ENCODE measurements around the gene PRSS33.

The PRSS33 gene

DNA sequence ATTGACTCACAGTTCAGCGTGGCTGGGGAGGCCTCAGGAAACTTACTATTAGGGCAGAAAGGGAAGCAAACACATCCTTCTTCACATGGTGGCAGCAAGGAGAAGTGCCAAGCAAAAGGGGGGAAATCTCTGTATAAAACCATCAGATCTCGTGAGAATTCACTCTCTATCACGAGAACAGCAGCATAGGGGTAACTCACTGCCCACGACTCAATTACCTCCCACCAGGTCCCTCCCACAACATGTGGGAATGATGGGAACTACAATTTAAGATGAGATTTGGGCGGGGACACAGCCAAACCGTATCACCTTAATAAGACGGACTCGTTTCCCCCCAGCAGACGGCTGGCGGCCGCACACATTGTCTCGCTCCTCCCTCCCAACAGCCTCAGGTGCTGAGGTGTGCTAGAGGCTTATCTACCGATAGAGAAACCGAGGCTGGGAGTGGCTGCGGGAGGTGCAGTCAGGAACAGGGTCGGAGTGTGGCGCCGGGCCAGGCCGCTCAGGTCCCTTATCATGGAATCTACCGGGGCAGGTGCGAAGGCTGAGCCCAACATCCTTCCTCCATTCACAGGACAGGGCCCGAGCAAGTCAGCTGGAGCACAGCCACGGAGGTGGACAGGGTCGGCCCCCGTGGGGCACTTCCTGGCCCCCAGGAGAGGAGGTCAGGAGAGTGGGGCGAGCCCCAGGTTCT, 37.8 kb upstream of the PRSS33 start:
- DNase-seq (ENCODE audit: low read depth, low spot score): no peak
- H3K9me3 ChIP-seq (ENCODE audit: insufficient read depth, low read length): no peaks in the 10 kb centered on the region
- H3K4me1 ChIP-seq (ENCODE audit: insufficient read depth, insufficient read length): peaks cover 18% of the 10 kb centered on the region
- H3K4me3 ChIP-seq (ENCODE audit: insufficient read length, low read depth): no peak overlapping the region
- H3K36me3 ChIP-seq (ENCODE audit: insufficient read depth, insufficient read length, low read length): no peaks in the 10 kb centered on the region
- H3K27me3 ChIP-seq (ENCODE audit: insufficient read depth, insufficient read length): no peaks in the 10 kb centered on the region
- TF ChIP-seq ZNF274 (IDR thresholded peaks at IDR 0.05; ENCODE audit: low read depth, low read length): no peak
- TF ChIP-seq YY1 (IDR thresholded peaks at IDR 0.05; ENCODE audit: insufficient read depth, insufficient read length): no peak
- TF ChIP-seq SUZ12 (IDR thresholded peaks at IDR 0.05; ENCODE audit: extremely low read depth, insufficient read depth, insufficient read length): no peak
- H3K9ac ChIP-seq (ENCODE audit: insufficient read length, low read depth): no peak overlapping the region

DNA sequence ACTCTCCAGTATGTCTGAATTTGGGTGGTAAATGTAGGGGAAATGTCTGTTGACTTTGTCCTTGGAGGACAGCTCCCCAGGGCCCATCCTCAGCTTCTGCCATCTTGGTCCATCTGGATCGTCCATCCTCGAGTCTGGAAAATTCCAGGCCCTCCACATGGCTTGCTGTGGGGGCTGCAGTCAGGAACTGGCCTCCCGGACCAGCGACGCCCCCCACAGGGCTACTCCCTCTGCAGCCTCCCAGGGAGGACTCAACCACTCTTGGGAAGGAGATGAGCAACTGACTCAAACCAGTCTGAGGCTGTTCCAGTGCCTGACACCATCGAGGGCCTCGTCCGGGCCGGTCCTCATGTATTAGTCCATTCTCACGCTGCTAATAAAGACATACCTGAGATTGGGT, 37.3 kb upstream of the PRSS33 start:
- no peak for TF ChIP-seq YY1 (IDR thresholded peaks at IDR 0.05; ENCODE audit: insufficient read depth, insufficient read length)
- no peak for TF ChIP-seq SUZ12 (IDR thresholded peaks at IDR 0.05; ENCODE audit: extremely low read depth, insufficient read depth, insufficient read length)
- no peak for TF ChIP-seq ZNF274 (IDR thresholded peaks at IDR 0.05; ENCODE audit: low read depth, low read length)
- no peaks in the 10 kb centered on the region for H3K9me3 ChIP-seq (ENCODE audit: insufficient read depth, low read length)
- H3K36me3 ChIP-seq (ENCODE audit: insufficient read depth, insufficient read length, low read length): no peaks in the 10 kb centered on the region
- H3K9ac ChIP-seq (ENCODE audit: insufficient read length, low read depth): no peak overlapping the region
- H3K27me3 ChIP-seq (ENCODE audit: insufficient read depth, insufficient read length): no peaks in the 10 kb centered on the region
- no peak for DNase-seq (ENCODE audit: low read depth, low spot score)
- H3K4me3 ChIP-seq (ENCODE audit: insufficient read length, low read depth): no peak overlapping the region
- peaks cover 13% of the 10 kb centered on the region for H3K4me1 ChIP-seq (ENCODE audit: insufficient read depth, insufficient read length)

DNA sequence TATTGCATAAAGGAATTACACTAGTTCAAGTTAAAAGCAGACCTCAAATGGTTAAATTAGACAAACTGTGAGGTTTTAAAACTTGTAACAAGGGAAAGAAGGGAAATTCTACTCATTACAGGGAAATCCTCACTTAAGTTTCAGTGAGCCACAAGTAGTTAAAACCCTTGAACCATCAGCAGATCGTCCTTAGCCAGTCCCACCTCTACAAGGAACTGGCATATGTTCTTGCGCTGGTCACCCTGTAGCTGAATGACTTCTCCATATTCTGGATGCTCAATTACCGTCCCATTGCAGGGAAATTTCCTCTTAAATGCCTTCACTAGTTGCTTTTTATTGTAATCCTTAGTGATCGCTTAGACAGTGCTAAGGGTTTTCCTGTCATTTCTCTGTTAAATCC, 35.1 kb upstream of the PRSS33 start:
- Histone ChIP-seq H3K9me3 (ENCODE audit: insufficient read depth, low read length) (no peaks in the 10 kb centered on the region), H3K4me3 (ENCODE audit: insufficient read length, low read depth) (no peak overlapping the region), H3K4me1 (ENCODE audit: insufficient read depth, insufficient read length) (peaks cover 13% of the 10 kb centered on the region), H3K36me3 (ENCODE audit: insufficient read depth, insufficient read length, low read length) (no peaks in the 10 kb centered on the region), H3K9ac (ENCODE audit: insufficient read length, low read depth) (no peak overlapping the region), H3K27me3 (ENCODE audit: insufficient read depth, insufficient read length) (no peaks in the 10 kb centered on the region)
- DNase-seq (ENCODE audit: low read depth, low spot score): no peak
- TF ChIP-seq SUZ12 (IDR thresholded peaks at IDR 0.05; ENCODE audit: extremely low read depth, insufficient read depth, insufficient read length): no peak
- no peak for TF ChIP-seq YY1 (IDR thresholded peaks at IDR 0.05; ENCODE audit: insufficient read depth, insufficient read length)
- TF ChIP-seq ZNF274 (IDR thresholded peaks at IDR 0.05; ENCODE audit: low read depth, low read length): no peak

GRCh38 chr16:2822158-2822495, 34.8 kb upstream of the PRSS33 start:
- no peak overlapping the region for H3K9ac ChIP-seq (ENCODE audit: insufficient read length, low read depth)
- H3K4me1 ChIP-seq (ENCODE audit: insufficient read depth, insufficient read length): peaks cover 13% of the 10 kb centered on the region
- H3K9me3 ChIP-seq (ENCODE audit: insufficient read depth, low read length): no peaks in the 10 kb centered on the region
- H3K36me3 ChIP-seq (ENCODE audit: insufficient read depth, insufficient read length, low read length): no peaks in the 10 kb centered on the region
- H3K4me3 ChIP-seq (ENCODE audit: insufficient read length, low read depth): no peak overlapping the region
- TF ChIP-seq SUZ12 (IDR thresholded peaks at IDR 0.05; ENCODE audit: extremely low read depth, insufficient read depth, insufficient read length) (no peak), ZNF274 (IDR thresholded peaks at IDR 0.05; ENCODE audit: low read depth, low read length) (no peak), YY1 (IDR thresholded peaks at IDR 0.05; ENCODE audit: insufficient read depth, insufficient read length) (no peak)
- H3K27me3 ChIP-seq (ENCODE audit: insufficient read depth, insufficient read length): no peaks in the 10 kb centered on the region
- DNase-seq (ENCODE audit: low read depth, low spot score): no peak

- no peak overlapping the region for H3K4me3 ChIP-seq (ENCODE audit: insufficient read length, low read depth)
- no peak for DNase-seq (ENCODE audit: low read depth, low spot score)
- no peaks in the 10 kb centered on the region for H3K9me3 ChIP-seq (ENCODE audit: insufficient read depth, low read length)
- no peaks in the 10 kb centered on the region for H3K36me3 ChIP-seq (ENCODE audit: insufficient read depth, insufficient read length, low read length)
- H3K27me3 ChIP-seq (ENCODE audit: insufficient read depth, insufficient read length): no peaks in the 10 kb centered on the region
- TF ChIP-seq ZNF274 (IDR thresholded peaks at IDR 0.05; ENCODE audit: low read depth, low read length) (no peak), SUZ12 (IDR thresholded peaks at IDR 0.05; ENCODE audit: extremely low read depth, insufficient read depth, insufficient read length) (no peak), YY1 (IDR thresholded peaks at IDR 0.05; ENCODE audit: insufficient read depth, insufficient read length) (no peak)
- no peak overlapping the region for H3K9ac ChIP-seq (ENCODE audit: insufficient read length, low read depth)
- H3K4me1 ChIP-seq (ENCODE audit: insufficient read depth, insufficient read length): peaks cover 10% of the 10 kb centered on the region
Observed at GRCh38 chr16:2821487-2822157, 34.3 kb upstream of the PRSS33 start.

- no peak for DNase-seq (ENCODE audit: low read depth, low spot score)
- Histone ChIP-seq H3K9ac (ENCODE audit: insufficient read length, low read depth) (peak overlapping the region; percentile 21), H3K9me3 (ENCODE audit: insufficient read depth, low read length) (no peaks in the 10 kb centered on the region), H3K4me3 (ENCODE audit: insufficient read length, low read depth) (no peak overlapping the region), H3K27me3 (ENCODE audit: insufficient read depth, insufficient read length) (no peaks in the 10 kb centered on the region), H3K4me1 (ENCODE audit: insufficient read depth, insufficient read length) (peaks cover 8% of the 10 kb centered on the region), H3K36me3 (ENCODE audit: insufficient read depth, insufficient read length, low read length) (no peaks in the 10 kb centered on the region)
- TF ChIP-seq ZNF274 (IDR thresholded peaks at IDR 0.05; ENCODE audit: low read depth, low read length) (no peak), YY1 (IDR thresholded peaks at IDR 0.05; ENCODE audit: insufficient read depth, insufficient read length) (no peak), SUZ12 (IDR thresholded peaks at IDR 0.05; ENCODE audit: extremely low read depth, insufficient read depth, insufficient read length) (no peak)
Observed at GRCh38 chr16:2820836-2821486, 33.6 kb upstream of the PRSS33 start.

All from NT2/D1 (cell line).